NCI-H2171 (cell line): ENCODE data around the gene C2orf76.

Experiments
- DNase-seq: peaks from one replicate; lab custom pipeline; 2025; lab: John Stamatoyannopoulos, UW

Gene C2orf76

GRCh38 chr2:119337749-119338148 is 28.9 kb downstream of the C2orf76 start:
- DNase-seq = no peak

GRCh38 chr2:119333833-119334232 is 32.8 kb downstream of the C2orf76 start:
- DNase-seq = no peak

- DNase-seq = no peak
Measured at GRCh38 chr2:119333360-119333759, 33.3 kb downstream of the C2orf76 start.

- DNase-seq = no peak
Measured at GRCh38 chr2:119332953-119333352, 33.7 kb downstream of the C2orf76 start.

- DNase-seq = no peak
Measured at GRCh38 chr2:119327431-119327830, 39.2 kb downstream of the C2orf76 start.

GRCh38 chr2:119326938-119327337 is 39.7 kb downstream of the C2orf76 start:
- no peak for DNase-seq

- no peak for DNase-seq
Measured at GRCh38 chr2:119324685-119325270, 41.9 kb downstream of the C2orf76 start.

GRCh38 chr2:119323459-119323858 is 43.2 kb downstream of the C2orf76 start:
- DNase-seq = no peak

GRCh38 chr2:119319593-119319992 is 47.0 kb downstream of the C2orf76 start:
- no peak for DNase-seq

- DNase-seq = no peak
Measured at GRCh38 chr2:119317554-119317953, 49.1 kb downstream of the C2orf76 start.

- no peak for DNase-seq
Measured at GRCh38 chr2:119316066-119316465, 50.6 kb downstream of the C2orf76 start.

GRCh38 chr2:119315241-119315925 is 51.3 kb downstream of the C2orf76 start:
- no peak for DNase-seq

- DNase-seq = no peak
Measured at GRCh38 chr2:119311831-119312230, 54.8 kb downstream of the C2orf76 start.

GRCh38 chr2:119311371-119311770 is 55.3 kb downstream of the C2orf76 start:
- DNase-seq = no peak

- DNase-seq = no peak
Measured at GRCh38 chr2:119308793-119309330, 57.8 kb downstream of the C2orf76 start.

GRCh38 chr2:119307419-119308140 is 59.1 kb downstream of the C2orf76 start:
- no peak for DNase-seq

- DNase-seq = no peak
Measured at GRCh38 chr2:119306196-119306590, 60.4 kb downstream of the C2orf76 start.

- DNase-seq = no peak
Measured at GRCh38 chr2:119305497-119306195, 61.0 kb downstream of the C2orf76 start.

- DNase-seq = no peak
Measured at GRCh38 chr2:119304847-119305246, 61.8 kb downstream of the C2orf76 start.

- no peak for DNase-seq
Measured at GRCh38 chr2:119301413-119301812, 65.2 kb downstream of the C2orf76 start.

- no peak for DNase-seq
Measured at GRCh38 chr2:119295688-119296375, 70.8 kb downstream of the C2orf76 start.

GRCh38 chr2:119294671-119295070 is 72.0 kb downstream of the C2orf76 start:
- DNase-seq = no peak
